ENCODE results near the gene USP5. TPM values are rescaled to one million over a fixed set of nuclear protein-coding genes. Genes with fewer than 3 reads are reported as not detected.

Gene USP5
- total RNA-seq, 1 experiment from 2014 or later: 175 TPM

- ATAC-seq (no peak), DNase-seq (ENCODE audit: low read depth, low spot score) (no peak)
- POLR2A ChIA-PET: interaction anchor here (1.0 to 1.4 kb wide), 2 partner anchors 61 to 137 kb away, joined by 3 to 4 read pairs; partner anchors contain the start of genes PTMS and ZNF384
- TF ChIP-seq YY1 (IDR thresholded peaks at IDR 0.05; ENCODE audit: extremely low read depth, insufficient replicate concordance, low read depth, low read length) (no peak), SIN3A (IDR thresholded peaks at IDR 0.05; ENCODE audit: low read depth) (no peak), ZBTB33 (IDR thresholded peaks at IDR 0.05; ENCODE audit: extremely low read depth, insufficient replicate concordance, low read length) (no peak), ZFX (IDR thresholded peaks at IDR 0.05) (peak; percentile 16; the same call in 1 of the 2 replicates), FOSL1 (IDR thresholded peaks at IDR 0.05; ENCODE audit: low read depth) (no peak), REST (IDR thresholded peaks at IDR 0.05; ENCODE audit: low read depth) (no peak)
- H2AFZ ChIP-seq (ENCODE audit: low read depth, low read length, poor library complexity, severe bottlenecking): no peak overlapping the region
- peaks cover 17 to 41% of the 10 kb centered on the region in 2 experiments for H3K4me1 ChIP-seq (ENCODE audit: control insufficient read depth in 1 of 2, insufficient read depth in 2 of 2, low read length in 2 of 2)
- peak overlapping the region; percentile 66 for H3K9ac ChIP-seq (ENCODE audit: low read length)
- peak overlapping the region; percentile 91 for H3K4me2 ChIP-seq (ENCODE audit: low read length)
- H3K9me2 ChIP-seq (ENCODE audit: insufficient read depth): no peaks in the 10 kb centered on the region
- peak overlapping the region; percentile 54 to 95 for H3K4me3 ChIP-seq (replicated peaks in 1 of 2; ENCODE audit: low read depth in 1 of 2, low read length in 2 of 2)
- peak overlapping the region; percentile 78 for H3K27ac ChIP-seq (ENCODE audit: low read depth, low read length)
- BruUV-seq (replicated peaks): no TSS peak
- H3K79me2 ChIP-seq (ENCODE audit: insufficient read depth, low read length): peaks cover 31% of the 10 kb centered on the region
- no peaks in the 10 kb centered on the region for H3K9me3 ChIP-seq (ENCODE audit: control insufficient read depth in 1 of 2, insufficient read depth in 1 of 2, low read depth in 1 of 2, low read length in 2 of 2)
- H4K20me1 ChIP-seq (ENCODE audit: insufficient read depth): no peaks in the 10 kb centered on the region
- CTCF ChIA-PET: interaction anchor here (0.9 to 2.4 kb wide), 3 partner anchors 61 to 74 kb away, joined by 3 to 11 read pairs (median 3); partner anchors contain the start of genes MLF2 and PTMS
- H3K36me3 ChIP-seq (ENCODE audit: control insufficient read depth in 1 of 2, insufficient read depth in 2 of 2, low read length in 2 of 2): peaks cover 5 to 12% of the 10 kb centered on the region in 2 experiments; a peak in 2 of 4 replicates
- peaks cover 6% of the 10 kb centered on the region; the same call in 1 of the 2 replicates for H3K27me3 ChIP-seq (ENCODE audit: insufficient read depth, low read length)
- intact Hi-C loops (cut with micrococcal nuclease): no loop called here
- RAD21 ChIA-PET (ENCODE audit: low non-redundant PET in 1 of 2, low total read pairs in 2 of 2, uncharacterized antibody in 2 of 2, unreplicated experiment in 2 of 2): no interaction called here
These were observed 25.1 kb upstream of the USP5 start for GRCh38 chr12:6826734-6827436.
